ENCODE measurements around the gene PPCDC.
A peak's percentile ranks its signal among the peaks of the same experiment; 100 is the strongest.

The PPCDC gene

GRCh38 chr15:75008629-75009326, 14.6 kb upstream of the PPCDC start:
- Histone ChIP-seq H3K4me1 (ENCODE audit: insufficient read depth, insufficient read length) (no peaks in the 10 kb centered on the region), H3K4me3 (ENCODE audit: insufficient read length, low read depth) (no peak overlapping the region), H3K9ac (ENCODE audit: insufficient read length, low read depth) (no peak overlapping the region), H3K36me3 (ENCODE audit: insufficient read depth, insufficient read length, low read length) (no peaks in the 10 kb centered on the region), H3K9me3 (ENCODE audit: insufficient read depth, low read length) (no peaks in the 10 kb centered on the region), H3K27me3 (ENCODE audit: insufficient read depth, insufficient read length) (no peaks in the 10 kb centered on the region)
- DNase-seq (ENCODE audit: low read depth, low spot score): no peak
- no peak for TF ChIP-seq SUZ12 (IDR thresholded peaks at IDR 0.05; ENCODE audit: extremely low read depth, insufficient read depth, insufficient read length)
- TF ChIP-seq YY1 (IDR thresholded peaks at IDR 0.05; ENCODE audit: insufficient read depth, insufficient read length): no peak
- TF ChIP-seq ZNF274 (IDR thresholded peaks at IDR 0.05; ENCODE audit: low read depth, low read length): no peak

- Histone ChIP-seq H3K27me3 (ENCODE audit: insufficient read depth, insufficient read length) (no peaks in the 10 kb centered on the region), H3K4me3 (ENCODE audit: insufficient read length, low read depth) (no peak overlapping the region), H3K4me1 (ENCODE audit: insufficient read depth, insufficient read length) (peaks cover 5% of the 10 kb centered on the region), H3K9ac (ENCODE audit: insufficient read length, low read depth) (no peak overlapping the region), H3K9me3 (ENCODE audit: insufficient read depth, low read length) (no peaks in the 10 kb centered on the region), H3K36me3 (ENCODE audit: insufficient read depth, insufficient read length, low read length) (no peaks in the 10 kb centered on the region)
- TF ChIP-seq ZNF274 (IDR thresholded peaks at IDR 0.05; ENCODE audit: low read depth, low read length): no peak
- no peak for TF ChIP-seq YY1 (IDR thresholded peaks at IDR 0.05; ENCODE audit: insufficient read depth, insufficient read length)
- TF ChIP-seq SUZ12 (IDR thresholded peaks at IDR 0.05; ENCODE audit: extremely low read depth, insufficient read depth, insufficient read length): no peak
- no peak for DNase-seq (ENCODE audit: low read depth, low spot score)
These were observed 7.0 kb upstream of the PPCDC start for GRCh38 chr15:75016431-75016830.

GRCh38 chr15:75019916-75020315, 3.5 kb upstream of the PPCDC start:
- H3K36me3 ChIP-seq (ENCODE audit: insufficient read depth, insufficient read length, low read length): peaks cover 2% of the 10 kb centered on the region
- H3K4me1 ChIP-seq (ENCODE audit: insufficient read depth, insufficient read length): peaks cover 5% of the 10 kb centered on the region
- H3K27me3 ChIP-seq (ENCODE audit: insufficient read depth, insufficient read length): no peaks in the 10 kb centered on the region
- no peak overlapping the region for H3K4me3 ChIP-seq (ENCODE audit: insufficient read length, low read depth)
- no peak for DNase-seq (ENCODE audit: low read depth, low spot score)
- H3K9ac ChIP-seq (ENCODE audit: insufficient read length, low read depth): peak overlapping the region; percentile 29
- no peaks in the 10 kb centered on the region for H3K9me3 ChIP-seq (ENCODE audit: insufficient read depth, low read length)
- no peak for TF ChIP-seq YY1 (IDR thresholded peaks at IDR 0.05; ENCODE audit: insufficient read depth, insufficient read length)
- TF ChIP-seq ZNF274 (IDR thresholded peaks at IDR 0.05; ENCODE audit: low read depth, low read length): no peak
- TF ChIP-seq SUZ12 (IDR thresholded peaks at IDR 0.05; ENCODE audit: extremely low read depth, insufficient read depth, insufficient read length): no peak

GRCh38 chr15:75021341-75021740, 2.0 kb upstream of the PPCDC start:
- no peaks in the 10 kb centered on the region for H3K9me3 ChIP-seq (ENCODE audit: insufficient read depth, low read length)
- H3K36me3 ChIP-seq (ENCODE audit: insufficient read depth, insufficient read length, low read length): peaks cover 16% of the 10 kb centered on the region
- H3K9ac ChIP-seq (ENCODE audit: insufficient read length, low read depth): no peak overlapping the region
- H3K4me3 ChIP-seq (ENCODE audit: insufficient read length, low read depth): no peak overlapping the region
- DNase-seq (ENCODE audit: low read depth, low spot score): no peak
- TF ChIP-seq YY1 (IDR thresholded peaks at IDR 0.05; ENCODE audit: insufficient read depth, insufficient read length) (no peak), ZNF274 (IDR thresholded peaks at IDR 0.05; ENCODE audit: low read depth, low read length) (no peak), SUZ12 (IDR thresholded peaks at IDR 0.05; ENCODE audit: extremely low read depth, insufficient read depth, insufficient read length) (no peak)
- H3K27me3 ChIP-seq (ENCODE audit: insufficient read depth, insufficient read length): no peaks in the 10 kb centered on the region
- peaks cover 7% of the 10 kb centered on the region for H3K4me1 ChIP-seq (ENCODE audit: insufficient read depth, insufficient read length)

GRCh38 chr15:75022783-75023180, 608 bp upstream of the PPCDC start:
- TF ChIP-seq ZNF274 (IDR thresholded peaks at IDR 0.05; ENCODE audit: low read depth, low read length) (no peak), SUZ12 (IDR thresholded peaks at IDR 0.05; ENCODE audit: extremely low read depth, insufficient read depth, insufficient read length) (no peak), YY1 (IDR thresholded peaks at IDR 0.05; ENCODE audit: insufficient read depth, insufficient read length) (no peak)
- no peak for DNase-seq (ENCODE audit: low read depth, low spot score)
- Histone ChIP-seq H3K4me1 (ENCODE audit: insufficient read depth, insufficient read length) (peaks cover 7% of the 10 kb centered on the region), H3K9me3 (ENCODE audit: insufficient read depth, low read length) (no peaks in the 10 kb centered on the region), H3K4me3 (ENCODE audit: insufficient read length, low read depth) (no peak overlapping the region), H3K36me3 (ENCODE audit: insufficient read depth, insufficient read length, low read length) (peaks cover 30% of the 10 kb centered on the region), H3K27me3 (ENCODE audit: insufficient read depth, insufficient read length) (no peaks in the 10 kb centered on the region), H3K9ac (ENCODE audit: insufficient read length, low read depth) (no peak overlapping the region)

- peak overlapping the region; percentile 100 for H3K9ac ChIP-seq (ENCODE audit: insufficient read length, low read depth)
- TF ChIP-seq SUZ12 (IDR thresholded peaks at IDR 0.05; ENCODE audit: extremely low read depth, insufficient read depth, insufficient read length) (no peak), YY1 (IDR thresholded peaks at IDR 0.05; ENCODE audit: insufficient read depth, insufficient read length) (no peak), ZNF274 (IDR thresholded peaks at IDR 0.05; ENCODE audit: low read depth, low read length) (no peak)
- H3K9me3 ChIP-seq (ENCODE audit: insufficient read depth, low read length): no peaks in the 10 kb centered on the region
- no peaks in the 10 kb centered on the region for H3K27me3 ChIP-seq (ENCODE audit: insufficient read depth, insufficient read length)
- peak overlapping the region; percentile 99 for H3K4me3 ChIP-seq (ENCODE audit: insufficient read length, low read depth)
- peaks cover 7% of the 10 kb centered on the region for H3K4me1 ChIP-seq (ENCODE audit: insufficient read depth, insufficient read length)
- DNase-seq (ENCODE audit: low read depth, low spot score): no peak
- H3K36me3 ChIP-seq (ENCODE audit: insufficient read depth, insufficient read length, low read length): peaks cover 39% of the 10 kb centered on the region
These were observed 664 bp downstream of the PPCDC start for GRCh38 chr15:75023872-75024636.

GRCh38 chr15:75025107-75025506, 1.7 kb downstream of the PPCDC start:
- H3K27me3 ChIP-seq (ENCODE audit: insufficient read depth, insufficient read length): no peaks in the 10 kb centered on the region
- H3K4me1 ChIP-seq (ENCODE audit: insufficient read depth, insufficient read length): peaks cover 11% of the 10 kb centered on the region
- H3K36me3 ChIP-seq (ENCODE audit: insufficient read depth, insufficient read length, low read length): peaks cover 42% of the 10 kb centered on the region
- no peak overlapping the region for H3K4me3 ChIP-seq (ENCODE audit: insufficient read length, low read depth)
- DNase-seq (ENCODE audit: low read depth, low spot score): no peak
- H3K9me3 ChIP-seq (ENCODE audit: insufficient read depth, low read length): no peaks in the 10 kb centered on the region
- peak overlapping the region; percentile 62 for H3K9ac ChIP-seq (ENCODE audit: insufficient read length, low read depth)
- no peak for TF ChIP-seq ZNF274 (IDR thresholded peaks at IDR 0.05; ENCODE audit: low read depth, low read length)
- no peak for TF ChIP-seq SUZ12 (IDR thresholded peaks at IDR 0.05; ENCODE audit: extremely low read depth, insufficient read depth, insufficient read length)
